ENCODE results near the gene ZNF678. TPM values are rescaled to one million over a fixed set of nuclear protein-coding genes. Genes with fewer than 3 reads are reported as not detected.

The ZNF678 gene
- total RNA-seq, 4 donors from 2014 or later = 4.3 to 10.0 (median 6.3) TPM

DNA sequence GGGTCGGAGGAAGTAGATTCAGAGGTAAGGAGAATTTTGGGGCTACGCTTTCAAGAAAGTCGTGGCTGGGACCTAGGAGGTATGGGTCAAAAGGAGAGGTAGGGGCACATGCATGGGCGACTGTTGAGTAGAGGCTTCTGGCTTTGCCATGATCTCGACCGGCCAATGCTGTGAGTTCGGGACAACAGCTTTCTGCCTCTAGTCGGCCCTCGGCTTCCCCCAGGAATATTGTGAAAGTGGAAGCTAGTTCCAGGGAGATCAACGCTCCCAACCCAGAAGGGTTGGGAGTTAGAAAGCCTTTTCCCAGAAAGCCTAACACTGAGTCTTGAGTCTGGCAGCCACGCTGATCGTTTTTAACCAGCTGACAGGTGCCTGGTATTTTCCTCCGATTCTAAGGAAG, 69.0 kb downstream of the ZNF678 start:
- 88 to 97% methylated on average over 11 to 12 of the region's 13 CpGs for WGBS, 2 donors (ENCODE audit: low coverage in 1 of 2)
- Histone ChIP-seq H3K27me3 (no peaks in the 10 kb centered on the region), H3K4me3 (no peak overlapping the region), H3K27ac (no peak overlapping the region), H3K4me1 (no peaks in the 10 kb centered on the region), H3K36me3 (peaks cover 0 to 33% of the 10 kb centered on the region in 2 donors), H3K9me3 (peaks cover 0 to 75% (median 0%) of the 10 kb centered on the region in 3 donors)
- TF ChIP-seq POLR2AphosphoS5 (IDR thresholded peaks at IDR 0.05) (no peak), EP300 (IDR thresholded peaks at IDR 0.05) (no peak), CTCF (IDR thresholded peaks at IDR 0.05) (no peak), POLR2A (IDR thresholded peaks at IDR 0.05) (no peak)
- no peak for ATAC-seq

DNA sequence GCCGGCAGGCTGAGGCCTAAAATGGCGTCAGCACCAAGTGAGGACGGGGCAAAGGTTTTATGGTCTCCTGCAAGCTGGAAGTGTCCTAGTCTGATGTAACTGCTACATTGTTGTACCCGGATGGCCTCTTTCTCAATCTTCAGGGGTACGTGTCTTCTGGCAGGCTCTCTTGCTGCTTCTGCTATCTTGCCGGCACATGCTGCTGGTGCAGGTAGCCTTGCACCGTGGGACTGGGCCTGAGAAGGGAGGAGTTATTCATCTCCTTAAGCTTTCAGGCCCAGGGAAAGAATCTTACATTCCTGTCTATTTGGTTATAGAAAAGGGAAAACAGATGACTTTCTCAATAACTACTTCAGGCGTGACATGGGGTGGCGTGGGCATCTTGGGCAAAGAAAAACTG, 72.2 kb downstream of the ZNF678 start:
- TF ChIP-seq CTCF (IDR thresholded peaks at IDR 0.05) (no peak), EP300 (IDR thresholded peaks at IDR 0.05) (no peak), POLR2A (IDR thresholded peaks at IDR 0.05) (no peak), POLR2AphosphoS5 (IDR thresholded peaks at IDR 0.05) (no peak)
- WGBS, 2 donors (ENCODE audit: low coverage in 1 of 2) = 94% methylated on average over 9 of the region's 9 CpGs; no CpG with 5 or more reads in 1 of the 2 donors
- no peak for ATAC-seq
- Histone ChIP-seq H3K27me3 (no peaks in the 10 kb centered on the region), H3K9me3 (peaks cover 0 to 90% (median 0%) of the 10 kb centered on the region in 3 donors), H3K27ac (no peak overlapping the region), H3K4me3 (no peak overlapping the region), H3K36me3 (peaks cover 0 to 37% of the 10 kb centered on the region in 2 donors), H3K4me1 (no peaks in the 10 kb centered on the region)

DNA sequence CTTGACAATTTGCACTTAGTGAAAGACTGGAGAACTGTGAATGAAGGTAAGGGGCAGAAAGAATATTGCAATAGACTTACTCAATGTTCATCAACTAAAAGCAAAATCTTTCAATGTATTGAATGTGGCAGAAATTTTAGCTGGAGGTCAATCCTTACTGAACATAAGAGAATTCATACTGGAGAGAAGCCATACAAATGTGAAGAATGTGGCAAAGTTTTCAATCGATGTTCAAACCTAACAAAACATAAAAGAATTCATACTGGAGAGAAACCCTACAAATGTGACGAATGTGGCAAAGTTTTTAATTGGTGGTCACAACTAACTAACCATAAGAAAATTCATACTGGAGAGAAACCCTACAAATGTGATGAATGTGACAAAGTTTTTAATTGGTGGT, 91.1 kb downstream of the ZNF678 start:
- no peak overlapping the region for H3K4me3 ChIP-seq

GRCh38 chr1:227654858-227655752, 91.7 kb downstream of the ZNF678 start:
- Histone ChIP-seq H3K4me1 (no peaks in the 10 kb centered on the region), H3K9me3 (peaks cover 8 to 100% (median 22%) of the 10 kb centered on the region in 3 donors), H3K27ac (no peak overlapping the region), H3K27me3 (no peaks in the 10 kb centered on the region), H3K36me3 (peaks cover 9 to 79% of the 10 kb centered on the region in 2 donors), H3K4me3 (no peak overlapping the region)
- ATAC-seq = no peak
- TF ChIP-seq POLR2AphosphoS5 (IDR thresholded peaks at IDR 0.05) (no peak), POLR2A (IDR thresholded peaks at IDR 0.05) (no peak), EP300 (IDR thresholded peaks at IDR 0.05) (no peak), CTCF (IDR thresholded peaks at IDR 0.05) (no peak)
- WGBS, 2 donors (ENCODE audit: low coverage in 1 of 2) = 89 to 94% methylated on average over 6 of the region's 6 CpGs

More for the DNA sequence above, 91.1 kb downstream of the ZNF678 start:
- H3K36me3 ChIP-seq = peaks cover 9 to 79% of the 10 kb centered on the region in 2 donors
- H3K27me3 ChIP-seq = no peaks in the 10 kb centered on the region
- 91 to 92% methylated on average over 1 to 2 of the region's 2 CpGs for WGBS, 2 donors (ENCODE audit: low coverage in 1 of 2)
- H3K27ac ChIP-seq = no peak overlapping the region
- no peaks in the 10 kb centered on the region for H3K4me1 ChIP-seq
- no peak for TF ChIP-seq POLR2A (IDR thresholded peaks at IDR 0.05)
- no peak for TF ChIP-seq EP300 (IDR thresholded peaks at IDR 0.05)
- no peak for TF ChIP-seq POLR2AphosphoS5 (IDR thresholded peaks at IDR 0.05)
- no peak for TF ChIP-seq CTCF (IDR thresholded peaks at IDR 0.05)
- no peak for ATAC-seq
- peaks cover 8 to 100% (median 22%) of the 10 kb centered on the region in 3 donors for H3K9me3 ChIP-seq

DNA sequence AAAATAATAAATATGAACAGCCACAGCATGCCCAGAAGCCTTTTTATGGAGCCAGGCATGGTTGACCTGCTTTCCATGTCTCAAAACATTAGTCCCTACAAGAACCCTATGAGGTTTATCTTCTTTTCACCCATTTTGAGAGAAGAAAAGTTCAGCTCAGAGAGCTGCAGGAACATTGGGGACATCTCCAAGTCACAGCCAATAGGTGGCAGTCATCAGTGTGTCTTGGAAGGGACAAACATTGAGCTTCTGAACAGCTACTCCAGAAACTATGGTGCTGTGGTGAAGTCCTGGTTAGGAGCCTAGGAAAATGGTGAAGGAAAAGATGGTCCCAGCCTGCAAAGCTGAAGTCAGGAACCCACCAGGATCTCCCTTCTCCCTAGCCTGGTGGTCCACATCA, 98.1 kb downstream of the ZNF678 start:
- Histone ChIP-seq H3K4me3 (no peak overlapping the region), H3K36me3 (peaks cover 0 to 67% of the 10 kb centered on the region in 2 donors), H3K27me3 (no peaks in the 10 kb centered on the region), H3K9me3 (peaks cover 5 to 100% (median 8%) of the 10 kb centered on the region in 3 donors), H3K4me1 (no peaks in the 10 kb centered on the region), H3K27ac (no peak overlapping the region)
- TF ChIP-seq EP300 (IDR thresholded peaks at IDR 0.05) = no peak
- no peak for TF ChIP-seq POLR2AphosphoS5 (IDR thresholded peaks at IDR 0.05)
- no peak for TF ChIP-seq POLR2A (IDR thresholded peaks at IDR 0.05)
- TF ChIP-seq CTCF (IDR thresholded peaks at IDR 0.05) = no peak
- ATAC-seq = no peak

Data from gastroesophageal sphincter (tissue), 4 donors.